SIG-M5 treated with dmso at 0.1 percent for 504 hours (cell line): ENCODE measurements around the gene TMEM132A.

ENCODE experiments used
- DNase-seq: peaks from one replicate; lab custom pipeline; 2025; ENCODE audit not compliant: unreplicated experiment; lab: John Stamatoyannopoulos, UW

TMEM132A gene

GRCh38 chr11:60985991-60986915 lies 62.0 kb downstream of the TMEM132A start:
- DNase-seq = peak; percentile 43
